ENCODE data around the gene LETM1. TPM values are rescaled to one million over a fixed set of nuclear protein-coding genes. Genes with fewer than 3 reads are reported as not detected.

The LETM1 gene
- total RNA-seq, 2 donors from 2014 or later = 45.7 to 52.4 TPM

DNA sequence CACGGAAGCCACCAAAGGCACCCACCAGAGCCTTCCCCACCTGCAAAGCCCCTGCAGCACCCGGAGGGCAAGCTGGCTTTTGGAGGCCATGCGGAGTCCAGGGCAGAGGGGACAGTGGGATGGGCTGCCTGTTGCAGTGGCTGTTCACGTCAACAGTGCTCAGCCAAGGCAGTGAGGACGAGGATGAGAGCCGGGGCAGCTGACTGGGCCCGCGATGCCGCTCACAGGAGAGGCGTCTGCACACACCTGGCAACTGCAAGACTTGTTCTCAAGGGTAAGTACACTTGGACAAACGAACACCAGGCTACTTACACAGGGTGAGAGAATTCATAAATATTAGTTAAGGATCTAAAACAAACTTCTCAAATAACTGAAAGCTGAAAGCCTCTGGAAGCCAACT, 43.2 kb downstream of the LETM1 start:
- peak overlapping the region; percentile 4 for H3K27ac Mint-ChIP-seq
- H3K4me1 Mint-ChIP-seq = no peaks in the 10 kb centered on the region
- Histone ChIP-seq H3K36me3 (ENCODE audit: control insufficient read depth, insufficient read depth, low read length) (peaks cover 38% of the 10 kb centered on the region), H3K4me1 (ENCODE audit: control insufficient read depth, insufficient read depth, low read length) (no peaks in the 10 kb centered on the region), H3K27me3 (ENCODE audit: control insufficient read depth, insufficient read depth, low read length, poor library complexity, severe bottlenecking) (no peaks in the 10 kb centered on the region), H3K27ac (ENCODE audit: low read depth, low read length) (no peak overlapping the region), H3K9ac (ENCODE audit: extremely low read depth, low read length, poor library complexity, severe bottlenecking) (no peak overlapping the region), H3K4me3 (ENCODE audit: low read length) (no peak overlapping the region), H3K9me3 (ENCODE audit: control insufficient read depth, low read length) (no peaks in the 10 kb centered on the region)
- H3K27me3 Mint-ChIP-seq (ENCODE audit: insufficient read depth) = no peaks in the 10 kb centered on the region
- DNase-seq = no peak
- no peaks in the 10 kb centered on the region for H3K9me3 Mint-ChIP-seq
- TF ChIP-seq, protein P1, sequence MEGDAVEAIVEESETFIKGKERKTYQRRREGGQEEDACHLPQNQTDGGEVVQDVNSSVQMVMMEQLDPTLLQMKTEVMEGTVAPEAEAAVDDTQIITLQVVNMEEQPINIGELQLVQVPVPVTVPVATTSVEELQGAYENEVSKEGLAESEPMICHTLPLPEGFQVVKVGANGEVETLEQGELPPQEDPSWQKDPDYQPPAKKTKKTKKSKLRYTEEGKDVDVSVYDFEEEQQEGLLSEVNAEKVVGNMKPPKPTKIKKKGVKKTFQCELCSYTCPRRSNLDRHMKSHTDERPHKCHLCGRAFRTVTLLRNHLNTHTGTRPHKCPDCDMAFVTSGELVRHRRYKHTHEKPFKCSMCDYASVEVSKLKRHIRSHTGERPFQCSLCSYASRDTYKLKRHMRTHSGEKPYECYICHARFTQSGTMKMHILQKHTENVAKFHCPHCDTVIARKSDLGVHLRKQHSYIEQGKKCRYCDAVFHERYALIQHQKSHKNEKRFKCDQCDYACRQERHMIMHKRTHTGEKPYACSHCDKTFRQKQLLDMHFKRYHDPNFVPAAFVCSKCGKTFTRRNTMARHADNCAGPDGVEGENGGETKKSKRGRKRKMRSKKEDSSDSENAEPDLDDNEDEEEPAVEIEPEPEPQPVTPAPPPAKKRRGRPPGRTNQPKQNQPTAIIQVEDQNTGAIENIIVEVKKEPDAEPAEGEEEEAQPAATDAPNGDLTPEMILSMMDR (conservative IDR thresholded peaks at IDR 0.05) = no peak
- peaks cover 38% of the 10 kb centered on the region for H3K36me3 Mint-ChIP-seq (ENCODE audit: low read depth)
- H3K4me3 Mint-ChIP-seq = no peak overlapping the region
- 96 to 97% methylated on average over 9 to 11 of the region's 11 CpGs for WGBS, 2 experiments (ENCODE audit: insufficient coverage in 1 of 2, insufficient read length in 1 of 2)

GRCh38 chr4:1810765-1811164, 45.2 kb downstream of the LETM1 start:
- Mint-ChIP-seq H3K27ac (no peak overlapping the region), H3K36me3 (ENCODE audit: low read depth) (peaks cover 21% of the 10 kb centered on the region), H3K27me3 (ENCODE audit: insufficient read depth) (no peaks in the 10 kb centered on the region), H3K4me1 (no peaks in the 10 kb centered on the region), H3K4me3 (no peak overlapping the region), H3K9me3 (no peaks in the 10 kb centered on the region)
- WGBS, 2 experiments (ENCODE audit: insufficient coverage in 1 of 2, insufficient read length in 1 of 2) = 95 to 96% methylated on average over 9 to 10 of the region's 10 CpGs
- no peaks in the 10 kb centered on the region for H3K9me3 ChIP-seq (ENCODE audit: control insufficient read depth, low read length)
- TF ChIP-seq, protein P1 (conservative IDR thresholded peaks at IDR 0.05) = no peak
- no peak for DNase-seq
- no peak overlapping the region for H3K4me3 ChIP-seq (ENCODE audit: low read length)
- no peaks in the 10 kb centered on the region for H3K4me1 ChIP-seq (ENCODE audit: control insufficient read depth, insufficient read depth, low read length)
- no peak overlapping the region for H3K27ac ChIP-seq (ENCODE audit: low read depth, low read length)
- no peak overlapping the region for H3K9ac ChIP-seq (ENCODE audit: extremely low read depth, low read length, poor library complexity, severe bottlenecking)
- H3K27me3 ChIP-seq (ENCODE audit: control insufficient read depth, insufficient read depth, low read length, poor library complexity, severe bottlenecking) = no peaks in the 10 kb centered on the region
- H3K36me3 ChIP-seq (ENCODE audit: control insufficient read depth, insufficient read depth, low read length) = peaks cover 20% of the 10 kb centered on the region

GRCh38 chr4:1809754-1810502, 46.0 kb downstream of the LETM1 start:
- peaks cover 14% of the 10 kb centered on the region for H3K36me3 ChIP-seq (ENCODE audit: control insufficient read depth, insufficient read depth, low read length)
- TF ChIP-seq, protein P1 (conservative IDR thresholded peaks at IDR 0.05) = peak; percentile 97
- no peaks in the 10 kb centered on the region for H3K4me1 ChIP-seq (ENCODE audit: control insufficient read depth, insufficient read depth, low read length)
- no peak overlapping the region for H3K4me3 ChIP-seq (ENCODE audit: low read length)
- no peaks in the 10 kb centered on the region for H3K9me3 ChIP-seq (ENCODE audit: control insufficient read depth, low read length)
- H3K9me3 Mint-ChIP-seq = no peaks in the 10 kb centered on the region
- peak; percentile 97 for DNase-seq
- H3K27ac ChIP-seq (ENCODE audit: low read depth, low read length) = no peak overlapping the region
- no peak overlapping the region for H3K9ac ChIP-seq (ENCODE audit: extremely low read depth, low read length, poor library complexity, severe bottlenecking)
- WGBS, 2 experiments (ENCODE audit: insufficient coverage in 1 of 2, insufficient read length in 1 of 2) = 31 to 33% methylated on average over 2 to 15 of the region's 15 CpGs
- no peaks in the 10 kb centered on the region for H3K27me3 ChIP-seq (ENCODE audit: control insufficient read depth, insufficient read depth, low read length, poor library complexity, severe bottlenecking)
- H3K27me3 Mint-ChIP-seq (ENCODE audit: insufficient read depth) = no peaks in the 10 kb centered on the region
- H3K4me1 Mint-ChIP-seq = no peaks in the 10 kb centered on the region
- no peak overlapping the region for H3K4me3 Mint-ChIP-seq
- peaks cover 15% of the 10 kb centered on the region for H3K36me3 Mint-ChIP-seq (ENCODE audit: low read depth)
- no peak overlapping the region for H3K27ac Mint-ChIP-seq
